ENCODE measurements around the gene BCAS1. TPM values are rescaled to one million over a fixed set of nuclear protein-coding genes. Genes with fewer than 3 reads are reported as not detected.
A peak's percentile ranks its signal among the peaks of the same experiment; 100 is the strongest.

Gene BCAS1
- total and polyA plus RNA-seq, 10 of the 15 experiments (the other 5 are each of a cell fraction or from before 2014, with no cell fraction given): 0.21 to 1.4 (median 0.55) TPM

DNA sequence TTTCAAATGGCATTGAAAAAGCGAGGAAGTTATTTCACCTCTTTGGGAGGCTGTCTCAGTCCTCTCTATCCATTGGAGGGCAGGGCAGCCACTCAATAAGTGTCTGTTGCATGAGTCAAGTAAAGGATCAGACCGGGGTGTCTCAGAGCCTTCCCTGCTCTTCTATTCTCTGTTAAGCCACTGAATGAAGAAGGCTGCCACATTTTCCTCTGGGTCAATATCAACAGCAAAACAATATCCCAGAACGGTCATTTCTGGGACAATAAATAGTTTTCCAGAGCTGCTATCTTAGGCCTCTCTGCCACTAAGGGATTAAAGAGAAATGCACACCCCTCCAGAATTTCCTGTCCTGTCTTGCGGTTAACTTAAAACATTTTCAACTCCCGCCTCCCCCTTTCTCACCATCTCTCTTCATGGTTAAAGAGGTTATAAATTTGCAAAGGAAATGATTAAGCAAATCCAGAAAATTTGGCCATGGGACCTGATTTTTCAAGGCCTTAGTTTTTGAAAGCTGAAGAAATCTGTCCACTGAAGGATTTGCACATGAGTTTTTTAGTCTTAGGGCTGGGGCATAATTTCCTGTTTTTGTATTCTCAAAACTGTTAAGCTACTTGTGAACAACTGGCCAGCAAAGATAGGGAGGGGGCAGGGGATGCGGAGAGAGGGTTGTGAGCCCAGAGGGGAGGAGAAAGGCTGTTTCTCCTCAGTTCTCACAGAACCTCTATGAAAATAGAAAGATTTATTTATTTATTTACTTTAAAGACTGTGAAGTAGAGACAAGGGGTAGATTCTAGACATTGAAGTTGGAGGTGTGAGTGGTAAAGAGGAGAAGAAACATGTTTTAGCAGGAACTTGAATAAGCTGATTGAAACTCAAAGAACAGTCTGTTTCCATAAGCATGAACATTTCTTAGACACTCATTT, 135.7 kb downstream of the BCAS1 start (continued):
- TF ChIP-seq CUX1 (IDR thresholded peaks at IDR 0.05; ENCODE audit: insufficient replicate concordance, low read depth, low read length) (peak; percentile 41), IRF5 (IDR thresholded peaks at IDR 0.05; ENCODE audit: borderline replicate concordance) (no peak), RAD51 (IDR thresholded peaks at IDR 0.05) (no peak), DPF2 (IDR thresholded peaks at IDR 0.05) (no peak; the same call in 1 of the 2 replicates), BHLHE40 (IDR thresholded peaks at IDR 0.05; ENCODE audit: borderline replicate concordance in 1 of 2, low read depth in 2 of 2, low read length in 1 of 2) (peak; percentile 11 to 42; a peak in 1 of 4 replicates), JUND (IDR thresholded peaks at IDR 0.05; ENCODE audit: low read depth, low read length) (no peak), TCF3 (IDR thresholded peaks at IDR 0.05; ENCODE audit: borderline replicate concordance, insufficient read depth, low read depth, low read length) (no peak), CBX5 (IDR thresholded peaks at IDR 0.05; ENCODE audit: low read depth) (no peak), ZNF687 (IDR thresholded peaks at IDR 0.05) (peak; percentile 67), POLR2A (IDR thresholded peaks at IDR 0.05; ENCODE audit: low read depth, low read length) (0 out of 2 replicates have a peak, but pooled peaks have one; percentile 4), CREB1 (IDR thresholded peaks at IDR 0.05; ENCODE audit: low read depth) (peak; percentile 17; the same call in 1 of the 2 replicates), SMC3 (IDR thresholded peaks at IDR 0.05; ENCODE audit: borderline replicate concordance, low read length) (no peak), BACH1 (IDR thresholded peaks at IDR 0.05; ENCODE audit: borderline replicate concordance) (no peak)
- TF ChIP-seq, protein P1, sequence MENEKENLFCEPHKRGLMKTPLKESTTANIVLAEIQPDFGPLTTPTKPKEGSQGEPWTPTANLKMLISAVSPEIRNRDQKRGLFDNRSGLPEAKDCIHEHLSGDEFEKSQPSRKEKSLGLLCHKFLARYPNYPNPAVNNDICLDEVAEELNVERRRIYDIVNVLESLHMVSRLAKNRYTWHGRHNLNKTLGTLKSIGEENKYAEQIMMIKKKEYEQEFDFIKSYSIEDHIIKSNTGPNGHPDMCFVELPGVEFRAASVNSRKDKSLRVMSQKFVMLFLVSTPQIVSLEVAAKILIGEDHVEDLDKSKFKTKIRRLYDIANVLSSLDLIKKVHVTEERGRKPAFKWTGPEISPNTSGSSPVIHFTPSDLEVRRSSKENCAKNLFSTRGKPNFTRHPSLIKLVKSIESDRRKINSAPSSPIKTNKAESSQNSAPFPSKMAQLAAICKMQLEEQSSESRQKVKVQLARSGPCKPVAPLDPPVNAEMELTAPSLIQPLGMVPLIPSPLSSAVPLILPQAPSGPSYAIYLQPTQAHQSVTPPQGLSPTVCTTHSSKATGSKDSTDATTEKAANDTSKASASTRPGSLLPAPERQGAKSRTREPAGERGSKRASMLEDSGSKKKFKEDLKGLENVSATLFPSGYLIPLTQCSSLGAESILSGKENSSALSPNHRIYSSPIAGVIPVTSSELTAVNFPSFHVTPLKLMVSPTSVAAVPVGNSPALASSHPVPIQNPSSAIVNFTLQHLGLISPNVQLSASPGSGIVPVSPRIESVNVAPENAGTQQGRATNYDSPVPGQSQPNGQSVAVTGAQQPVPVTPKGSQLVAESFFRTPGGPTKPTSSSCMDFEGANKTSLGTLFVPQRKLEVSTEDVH (IDR thresholded peaks at IDR 0.05; ENCODE audit: low read depth, partially characterized antibody): no peak
